Sigmoid colon (tissue), 4 donors: ENCODE measurements around the gene BICC1.

ENCODE experiments used
- CTCF ChIP-seq, 4 experiments: fragments of 450-650 bp in 3 of 4; fragments of 200-600 bp in 1 of 4; IDR thresholded peaks; one replicate each; pipeline ENCODE4 v1.5.1; 2016 to 2019; ENCODE audit warnings: antibody characterized with exemption in 4 of 4, mild to moderate bottlenecking in 3 of 4, moderate library complexity in 2 of 4
- POLR2A ChIP-seq, 2 donors: fragments of 450-650 bp; IDR thresholded peaks; one replicate each; pipeline ENCODE4 v1.6.1; 2016; ENCODE audit warnings: antibody characterized with exemption in 2 of 2, mild to moderate bottlenecking in 2 of 2, moderate library complexity in 2 of 2
- POLR2AphosphoS5 ChIP-seq, 4 donors: sonication (generic); formaldehyde crosslinking; IDR thresholded peaks; one replicate each; pipeline ENCODE4 v1.6.1; 2017; ENCODE audit warnings: antibody characterized with exemption in 4 of 4

GRCh38 chr10:58839771-58840170, 327.1 kb downstream of the BICC1 start:
- TF ChIP-seq CTCF (IDR thresholded peaks at IDR 0.05) (no peak), POLR2AphosphoS5 (IDR thresholded peaks at IDR 0.05) (no peak), POLR2A (IDR thresholded peaks at IDR 0.05) (no peak)
